HG02938 (cell line): ENCODE measurements around the gene GPC2.

Experiments
- ATAC-seq: cut with Tn5 transposase; IDR thresholded peaks from one replicate; pipeline ENCODE4 v1.9.1; 2021; ENCODE audit warnings: mild to moderate bottlenecking, moderate library complexity; ENCODE audit not compliant: unreplicated experiment

GPC2 gene

DNA sequence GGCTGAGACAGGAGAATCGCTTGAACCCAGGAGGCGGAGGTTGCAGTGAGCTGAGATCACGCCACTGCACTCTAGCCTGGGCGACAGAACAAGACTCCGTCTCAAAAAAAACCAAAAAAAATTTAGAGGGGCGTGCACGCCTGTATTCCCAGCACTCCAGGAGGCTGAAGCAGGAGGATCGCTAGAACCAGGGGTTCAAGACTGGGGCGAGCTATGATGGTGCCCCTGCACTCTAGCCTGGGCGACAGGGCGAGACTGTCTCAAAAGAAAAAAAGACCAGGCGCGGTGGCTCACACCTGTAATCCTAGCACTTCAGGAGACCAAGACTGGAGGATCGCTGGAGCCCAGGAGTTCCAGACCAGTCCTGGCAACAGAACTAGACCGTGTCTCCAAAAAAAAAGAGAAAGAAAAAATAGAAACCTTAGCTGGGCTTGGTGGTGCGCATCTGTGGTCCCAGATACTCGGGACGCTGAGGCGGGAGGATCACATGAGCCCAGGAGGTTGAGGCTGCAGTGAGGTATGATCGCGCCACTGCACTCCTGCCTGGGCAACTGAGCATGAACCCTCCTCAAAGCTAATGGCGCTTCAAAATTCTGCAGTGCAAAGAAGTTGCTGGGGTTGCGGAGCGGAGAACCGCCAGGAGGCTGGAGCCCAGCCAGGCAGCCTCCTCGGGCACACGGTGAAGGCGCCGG, 50.8 kb downstream of the GPC2 start:
- peak; percentile 47 for ATAC-seq

DNA sequence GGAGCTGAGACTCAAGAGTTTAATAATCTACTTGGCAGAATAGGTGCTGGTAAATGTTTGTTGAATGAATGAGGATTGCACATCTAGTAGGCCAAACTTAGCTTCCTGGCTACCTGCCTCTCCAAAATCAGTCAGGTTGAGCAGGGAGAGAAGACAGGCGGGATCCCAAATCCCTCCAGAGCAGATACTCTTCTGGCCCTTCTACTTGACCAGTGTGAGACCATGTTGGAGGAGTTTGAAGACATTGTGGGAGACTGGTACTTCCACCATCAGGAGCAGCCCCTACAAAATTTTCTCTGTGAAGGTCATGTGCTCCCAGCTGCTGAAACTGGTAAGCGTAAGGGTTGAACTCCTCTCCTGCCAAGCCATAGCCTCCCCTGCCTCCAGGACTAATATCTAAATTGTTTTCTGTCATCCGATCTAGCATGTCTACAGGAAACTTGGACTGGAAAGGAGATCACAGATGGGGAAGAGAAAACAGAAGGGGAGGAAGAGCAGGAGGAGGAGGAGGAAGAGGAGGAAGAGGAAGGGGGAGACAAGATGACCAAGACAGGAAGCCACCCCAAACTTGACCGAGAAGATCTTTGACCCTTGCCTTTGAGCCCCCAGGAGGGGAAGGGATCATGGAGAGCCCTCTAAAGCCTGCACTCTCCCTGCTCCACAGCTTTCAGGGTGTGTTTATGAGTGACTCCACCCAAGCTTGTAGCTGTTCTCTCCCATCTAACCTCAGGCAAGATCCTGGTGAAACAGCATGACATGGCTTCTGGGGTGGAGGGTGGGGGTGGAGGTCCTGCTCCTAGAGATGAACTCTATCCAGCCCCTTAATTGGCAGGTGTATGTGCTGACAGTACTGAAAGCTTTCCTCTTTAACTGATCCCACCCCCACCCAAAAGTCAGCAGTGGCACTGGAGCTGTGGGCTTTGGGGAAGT, 52.6 kb downstream of the GPC2 start:
- no peak for ATAC-seq

DNA sequence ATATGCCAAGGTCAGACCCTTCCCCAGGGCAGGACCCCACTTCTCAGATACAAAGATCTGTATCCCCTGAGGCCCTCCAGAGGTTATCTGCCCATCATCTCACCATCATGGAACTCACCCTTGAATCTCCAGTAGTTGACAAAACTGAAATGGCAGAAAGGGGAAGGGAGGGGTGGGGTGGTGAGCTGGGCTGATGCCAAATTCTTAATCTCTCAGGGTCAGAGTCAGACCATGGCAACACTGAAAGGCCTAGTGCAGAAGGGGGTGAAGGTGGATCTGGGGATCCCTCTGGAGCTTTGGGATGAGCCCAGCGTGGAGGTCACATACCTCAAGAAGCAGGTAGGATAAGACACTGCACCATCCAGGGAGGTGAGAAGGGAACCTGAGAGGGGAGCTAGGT, 54.6 kb downstream of the GPC2 start:
- ATAC-seq: no peak

DNA sequence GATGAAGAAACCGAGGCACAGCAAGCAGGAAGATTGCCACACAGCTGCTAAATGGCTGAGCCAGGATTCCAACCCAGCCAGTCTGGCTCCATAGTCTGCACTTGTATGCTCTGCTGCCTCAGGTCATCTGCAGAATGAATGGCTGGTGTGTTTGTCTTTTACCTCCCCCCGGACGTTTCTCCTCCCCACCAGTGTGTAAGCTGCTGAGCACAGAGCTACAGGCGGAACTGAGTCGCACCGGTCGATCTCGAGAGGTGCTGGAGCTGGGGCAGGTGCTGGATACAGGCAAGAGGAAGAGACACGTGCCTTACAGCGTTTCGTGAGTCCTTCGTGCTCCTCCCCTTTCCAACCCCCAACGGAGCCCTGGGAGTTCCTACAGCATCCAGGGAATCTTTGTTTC, 55.1 kb downstream of the GPC2 start:
- ATAC-seq: no peak

DNA sequence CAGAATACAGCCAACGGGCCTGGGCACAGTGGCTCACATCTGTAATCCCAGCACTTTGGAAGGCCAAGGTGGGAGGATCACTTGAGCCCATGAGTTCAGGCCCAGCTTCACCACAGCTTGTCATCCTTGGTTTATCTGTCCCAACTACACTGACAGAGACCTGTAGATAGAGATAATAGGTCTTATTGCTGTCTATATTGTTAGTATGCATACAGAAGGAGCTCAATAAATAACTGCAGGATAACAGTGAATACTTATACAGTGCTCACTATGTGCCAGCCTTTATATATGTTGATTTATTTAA, 56.5 kb downstream of the GPC2 start:
- no peak for ATAC-seq

DNA sequence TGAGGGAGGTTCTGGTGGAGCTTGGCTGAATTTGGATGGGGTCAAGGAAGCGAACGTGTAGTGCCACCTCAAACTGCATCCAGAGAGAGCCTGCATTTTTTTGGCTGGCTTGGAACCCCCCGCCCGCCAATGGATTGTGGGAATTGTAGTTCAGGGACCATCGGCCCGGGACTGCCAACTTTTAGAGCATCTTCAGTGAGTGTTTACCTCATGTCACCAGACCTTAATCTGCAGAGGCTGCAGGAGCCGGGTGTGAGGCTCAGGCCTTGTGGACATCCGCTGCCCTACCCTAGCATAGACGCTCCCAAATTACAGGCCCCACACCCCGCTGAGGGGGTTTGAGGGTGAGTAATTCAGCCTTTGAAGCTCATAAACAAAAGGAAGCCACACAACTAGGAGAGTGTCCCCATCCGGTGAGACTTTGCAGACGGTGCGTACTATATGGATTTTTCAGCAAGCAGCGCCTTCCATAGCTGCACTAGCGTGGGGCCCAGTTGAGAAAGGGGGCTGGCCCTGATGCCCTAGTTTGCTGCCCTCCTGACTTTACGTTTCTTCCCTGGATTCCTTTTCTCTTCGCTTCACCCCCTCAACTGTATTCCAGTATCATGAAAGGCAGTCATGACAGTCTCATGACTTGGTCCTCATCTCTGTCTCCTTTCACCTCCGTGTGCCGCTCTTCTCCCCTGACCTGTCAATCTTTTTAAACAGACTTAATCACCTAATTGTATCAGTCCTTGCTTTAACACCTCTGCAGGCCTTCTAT, 57.0 kb downstream of the GPC2 start:
- peak; percentile 32 for ATAC-seq
